ENCODE data around the gene MSRB1.

DNA sequence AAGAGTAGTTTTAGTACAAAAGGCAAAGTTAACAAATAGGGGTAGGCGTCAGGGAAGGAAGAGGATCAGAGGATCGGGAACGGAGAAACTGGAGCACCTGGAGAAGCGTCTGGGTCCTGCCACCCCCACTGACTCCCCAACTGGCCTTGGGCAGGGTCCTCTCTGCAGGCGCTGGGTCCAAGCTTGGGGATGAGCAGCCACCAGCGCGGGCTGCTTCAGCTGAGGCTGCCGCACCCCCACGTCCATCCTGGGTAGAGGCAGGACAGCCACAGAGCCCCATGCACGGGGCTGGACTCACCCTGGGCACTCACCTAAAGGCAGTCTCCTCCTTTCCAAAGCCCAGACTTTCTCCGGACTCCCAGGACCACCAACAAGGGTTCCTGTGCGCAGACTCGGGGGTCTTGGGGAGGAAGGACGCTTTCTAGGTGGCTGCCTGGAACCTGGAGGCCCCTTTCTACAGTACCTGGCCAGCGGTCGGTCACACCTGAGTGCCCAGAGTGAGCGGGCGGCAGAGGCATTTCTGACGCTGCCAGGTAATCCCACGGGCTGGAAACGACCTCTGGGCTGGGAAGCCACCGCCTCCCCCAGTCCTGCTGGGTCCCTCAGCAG lies 25.8 kb downstream of the MSRB1 start:
- TF ChIP-seq, protein P1, sequence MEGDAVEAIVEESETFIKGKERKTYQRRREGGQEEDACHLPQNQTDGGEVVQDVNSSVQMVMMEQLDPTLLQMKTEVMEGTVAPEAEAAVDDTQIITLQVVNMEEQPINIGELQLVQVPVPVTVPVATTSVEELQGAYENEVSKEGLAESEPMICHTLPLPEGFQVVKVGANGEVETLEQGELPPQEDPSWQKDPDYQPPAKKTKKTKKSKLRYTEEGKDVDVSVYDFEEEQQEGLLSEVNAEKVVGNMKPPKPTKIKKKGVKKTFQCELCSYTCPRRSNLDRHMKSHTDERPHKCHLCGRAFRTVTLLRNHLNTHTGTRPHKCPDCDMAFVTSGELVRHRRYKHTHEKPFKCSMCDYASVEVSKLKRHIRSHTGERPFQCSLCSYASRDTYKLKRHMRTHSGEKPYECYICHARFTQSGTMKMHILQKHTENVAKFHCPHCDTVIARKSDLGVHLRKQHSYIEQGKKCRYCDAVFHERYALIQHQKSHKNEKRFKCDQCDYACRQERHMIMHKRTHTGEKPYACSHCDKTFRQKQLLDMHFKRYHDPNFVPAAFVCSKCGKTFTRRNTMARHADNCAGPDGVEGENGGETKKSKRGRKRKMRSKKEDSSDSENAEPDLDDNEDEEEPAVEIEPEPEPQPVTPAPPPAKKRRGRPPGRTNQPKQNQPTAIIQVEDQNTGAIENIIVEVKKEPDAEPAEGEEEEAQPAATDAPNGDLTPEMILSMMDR (conservative IDR thresholded peaks at IDR 0.05; ENCODE audit: low read depth, low read length): no peak
- no peak for TF ChIP-seq EZH2 (IDR thresholded peaks at IDR 0.05; ENCODE audit: low read length, unreplicated experiment)
- TF ChIP-seq EZH2phosphoT487 (IDR thresholded peaks at IDR 0.05; ENCODE audit: borderline replicate concordance, low read length): no peak

All from PC-3 (cell line).